HCT116 (cell line): ENCODE results near the gene TMC4.

Experiments used
- CEBPB ChIP-seq: IDR thresholded peaks from 2 replicates; pipeline ENCODE4 v1.6.1; 2012; ENCODE audit warnings: low read depth
- EZH2 ChIP-seq: fragments of 200-600 bp; sonication (generic); IDR thresholded peaks from 2 replicates; pipeline ENCODE4 v1.6.1; 2017; ENCODE audit warnings: antibody characterized with exemption, mixed run types
- EZH2phosphoT487 ChIP-seq: fragments of 200-600 bp; IDR thresholded peaks from 2 replicates; pipeline ENCODE4 v1.6.1; 2018; ENCODE audit warnings: antibody characterized with exemption, borderline replicate concordance
- POLR2A ChIP-seq: IDR thresholded peaks from 2 replicates; pipeline ENCODE4 v1.7.0; 2011; ENCODE audit warnings: borderline replicate concordance; ENCODE audit not compliant: insufficient read depth, insufficient read length; ENCODE audit errors: extremely low read depth
- POLR2AphosphoS5 ChIP-seq: IDR thresholded peaks from 2 replicates; pipeline ENCODE4 v1.6.1; 2011; ENCODE audit warnings: mild to moderate bottlenecking, low read depth, low read length, moderate library complexity
- RAD21 ChIP-seq: IDR thresholded peaks from 2 replicates; pipeline ENCODE4 v1.6.1; 2012; ENCODE audit warnings: low read depth, mild to moderate bottlenecking
- TCF7L2 ChIP-seq: IDR thresholded peaks from 2 replicates; pipeline ENCODE4 v1.7.0; 2011; ENCODE audit warnings: borderline replicate concordance, inconsistent platforms; ENCODE audit not compliant: insufficient read depth, insufficient read length; ENCODE audit errors: extremely low read depth
- TF ChIP-seq, protein P1 (sequence below), 3 experiments: fragments of 200-600 bp in 1 of 3; sonication (generic) in 1 of 3; IDR thresholded peaks in 2 of 3; conservative IDR thresholded peaks in 1 of 3; 2 replicates each; pipeline ENCODE4 v1.5.1; 2012 to 2017; ENCODE audit warnings: low read depth in 2 of 3, low read length in 2 of 3, antibody characterized with exemption in 1 of 3, borderline replicate concordance in 1 of 3, control low read depth in 1 of 3, mild to moderate bottlenecking in 1 of 3, mixed read lengths in 1 of 3, mixed run types in 1 of 3, moderate library complexity in 1 of 3; ENCODE audit not compliant: insufficient read depth in 1 of 3
- TF ChIP-seq, protein P2 (sequence below): IDR thresholded peaks from 2 replicates; pipeline ENCODE4 v1.6.1; 2012; ENCODE audit warnings: low read depth
- TF ChIP-seq, protein P3 (sequence below): IDR thresholded peaks from 2 replicates; pipeline ENCODE4 v1.6.1; 2011; ENCODE audit warnings: mild to moderate bottlenecking, low read length, moderate library complexity; ENCODE audit not compliant: insufficient replicate concordance; ENCODE audit errors: extremely low read depth

DNA sequence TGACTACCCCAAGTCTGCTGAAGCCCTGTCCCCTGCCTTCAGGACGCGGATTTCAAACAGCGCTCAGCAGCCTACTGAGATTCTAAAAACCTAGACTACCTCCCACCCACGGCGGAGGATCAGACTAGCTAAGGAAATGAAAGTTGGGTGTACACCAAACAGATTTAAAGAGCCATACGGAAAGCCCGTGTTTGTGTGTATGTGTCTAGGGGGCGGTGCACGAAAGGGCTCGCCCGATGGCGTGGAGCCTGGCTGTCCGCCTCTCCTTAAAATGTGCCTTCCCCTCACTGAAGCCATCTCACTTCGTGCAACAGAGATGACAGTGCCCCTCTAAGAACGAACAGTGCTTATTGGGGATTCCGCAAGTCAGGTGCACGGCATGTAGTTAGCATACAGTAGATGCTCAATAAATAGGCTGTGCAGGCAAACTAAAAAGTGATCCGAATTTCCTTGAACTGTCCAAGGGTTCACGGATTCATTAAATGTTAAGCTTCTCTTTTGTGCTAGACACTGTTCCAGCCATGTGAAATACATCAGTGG, 14.1 kb downstream of the TMC4 start:
- no peak for TF ChIP-seq EZH2
- TF ChIP-seq, protein P1, sequence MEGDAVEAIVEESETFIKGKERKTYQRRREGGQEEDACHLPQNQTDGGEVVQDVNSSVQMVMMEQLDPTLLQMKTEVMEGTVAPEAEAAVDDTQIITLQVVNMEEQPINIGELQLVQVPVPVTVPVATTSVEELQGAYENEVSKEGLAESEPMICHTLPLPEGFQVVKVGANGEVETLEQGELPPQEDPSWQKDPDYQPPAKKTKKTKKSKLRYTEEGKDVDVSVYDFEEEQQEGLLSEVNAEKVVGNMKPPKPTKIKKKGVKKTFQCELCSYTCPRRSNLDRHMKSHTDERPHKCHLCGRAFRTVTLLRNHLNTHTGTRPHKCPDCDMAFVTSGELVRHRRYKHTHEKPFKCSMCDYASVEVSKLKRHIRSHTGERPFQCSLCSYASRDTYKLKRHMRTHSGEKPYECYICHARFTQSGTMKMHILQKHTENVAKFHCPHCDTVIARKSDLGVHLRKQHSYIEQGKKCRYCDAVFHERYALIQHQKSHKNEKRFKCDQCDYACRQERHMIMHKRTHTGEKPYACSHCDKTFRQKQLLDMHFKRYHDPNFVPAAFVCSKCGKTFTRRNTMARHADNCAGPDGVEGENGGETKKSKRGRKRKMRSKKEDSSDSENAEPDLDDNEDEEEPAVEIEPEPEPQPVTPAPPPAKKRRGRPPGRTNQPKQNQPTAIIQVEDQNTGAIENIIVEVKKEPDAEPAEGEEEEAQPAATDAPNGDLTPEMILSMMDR (IDR thresholded peaks at IDR 0.05 in 2 of 3, conservative IDR thresholded peaks at IDR 0.05 in 1 of 3; ENCODE audit: borderline replicate concordance in 1 of 3, insufficient read depth in 1 of 3, low read depth in 2 of 3, low read length in 2 of 3): no peak
- no peak for TF ChIP-seq RAD21
- no peak for TF ChIP-seq EZH2phosphoT487
- TF ChIP-seq POLR2A: no peak
- no peak for TF ChIP-seq CEBPB
- TF ChIP-seq POLR2AphosphoS5: no peak; the same call in 1 of the 2 replicates
- TF ChIP-seq TCF7L2: no peak
- TF ChIP-seq, protein P2, sequence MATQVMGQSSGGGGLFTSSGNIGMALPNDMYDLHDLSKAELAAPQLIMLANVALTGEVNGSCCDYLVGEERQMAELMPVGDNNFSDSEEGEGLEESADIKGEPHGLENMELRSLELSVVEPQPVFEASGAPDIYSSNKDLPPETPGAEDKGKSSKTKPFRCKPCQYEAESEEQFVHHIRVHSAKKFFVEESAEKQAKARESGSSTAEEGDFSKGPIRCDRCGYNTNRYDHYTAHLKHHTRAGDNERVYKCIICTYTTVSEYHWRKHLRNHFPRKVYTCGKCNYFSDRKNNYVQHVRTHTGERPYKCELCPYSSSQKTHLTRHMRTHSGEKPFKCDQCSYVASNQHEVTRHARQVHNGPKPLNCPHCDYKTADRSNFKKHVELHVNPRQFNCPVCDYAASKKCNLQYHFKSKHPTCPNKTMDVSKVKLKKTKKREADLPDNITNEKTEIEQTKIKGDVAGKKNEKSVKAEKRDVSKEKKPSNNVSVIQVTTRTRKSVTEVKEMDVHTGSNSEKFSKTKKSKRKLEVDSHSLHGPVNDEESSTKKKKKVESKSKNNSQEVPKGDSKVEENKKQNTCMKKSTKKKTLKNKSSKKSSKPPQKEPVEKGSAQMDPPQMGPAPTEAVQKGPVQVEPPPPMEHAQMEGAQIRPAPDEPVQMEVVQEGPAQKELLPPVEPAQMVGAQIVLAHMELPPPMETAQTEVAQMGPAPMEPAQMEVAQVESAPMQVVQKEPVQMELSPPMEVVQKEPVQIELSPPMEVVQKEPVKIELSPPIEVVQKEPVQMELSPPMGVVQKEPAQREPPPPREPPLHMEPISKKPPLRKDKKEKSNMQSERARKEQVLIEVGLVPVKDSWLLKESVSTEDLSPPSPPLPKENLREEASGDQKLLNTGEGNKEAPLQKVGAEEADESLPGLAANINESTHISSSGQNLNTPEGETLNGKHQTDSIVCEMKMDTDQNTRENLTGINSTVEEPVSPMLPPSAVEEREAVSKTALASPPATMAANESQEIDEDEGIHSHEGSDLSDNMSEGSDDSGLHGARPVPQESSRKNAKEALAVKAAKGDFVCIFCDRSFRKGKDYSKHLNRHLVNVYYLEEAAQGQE: no peak
- TF ChIP-seq, protein P3, sequence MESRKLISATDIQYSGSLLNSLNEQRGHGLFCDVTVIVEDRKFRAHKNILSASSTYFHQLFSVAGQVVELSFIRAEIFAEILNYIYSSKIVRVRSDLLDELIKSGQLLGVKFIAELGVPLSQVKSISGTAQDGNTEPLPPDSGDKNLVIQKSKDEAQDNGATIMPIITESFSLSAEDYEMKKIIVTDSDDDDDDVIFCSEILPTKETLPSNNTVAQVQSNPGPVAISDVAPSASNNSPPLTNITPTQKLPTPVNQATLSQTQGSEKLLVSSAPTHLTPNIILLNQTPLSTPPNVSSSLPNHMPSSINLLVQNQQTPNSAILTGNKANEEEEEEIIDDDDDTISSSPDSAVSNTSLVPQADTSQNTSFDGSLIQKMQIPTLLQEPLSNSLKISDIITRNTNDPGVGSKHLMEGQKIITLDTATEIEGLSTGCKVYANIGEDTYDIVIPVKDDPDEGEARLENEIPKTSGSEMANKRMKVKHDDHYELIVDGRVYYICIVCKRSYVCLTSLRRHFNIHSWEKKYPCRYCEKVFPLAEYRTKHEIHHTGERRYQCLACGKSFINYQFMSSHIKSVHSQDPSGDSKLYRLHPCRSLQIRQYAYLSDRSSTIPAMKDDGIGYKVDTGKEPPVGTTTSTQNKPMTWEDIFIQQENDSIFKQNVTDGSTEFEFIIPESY: no peak
